GM18517 (cell line): Measurements from ENCODE around the gene IFIT3.
"Not testable (repeated sequence)": the region's sequence is repeated elsewhere in the genome, so short reads cannot be mapped to it uniquely, and the experiment has no call there.

Experiments
- ATAC-seq: cut with Tn5 transposase; IDR thresholded peaks from one replicate; pipeline ENCODE4 v1.9.1; 2021; ENCODE audit warnings: mild to moderate bottlenecking, moderate library complexity; ENCODE audit not compliant: unreplicated experiment

The IFIT3 gene

GRCh38 chr10:89304026-89304425, 23.8 kb upstream of the IFIT3 start:
- no peak for ATAC-seq

GRCh38 chr10:89304446-89304845, 23.4 kb upstream of the IFIT3 start:
- ATAC-seq: no peak

- no peak for ATAC-seq
Measured at GRCh38 chr10:89304925-89305324, 22.9 kb upstream of the IFIT3 start.

DNA sequence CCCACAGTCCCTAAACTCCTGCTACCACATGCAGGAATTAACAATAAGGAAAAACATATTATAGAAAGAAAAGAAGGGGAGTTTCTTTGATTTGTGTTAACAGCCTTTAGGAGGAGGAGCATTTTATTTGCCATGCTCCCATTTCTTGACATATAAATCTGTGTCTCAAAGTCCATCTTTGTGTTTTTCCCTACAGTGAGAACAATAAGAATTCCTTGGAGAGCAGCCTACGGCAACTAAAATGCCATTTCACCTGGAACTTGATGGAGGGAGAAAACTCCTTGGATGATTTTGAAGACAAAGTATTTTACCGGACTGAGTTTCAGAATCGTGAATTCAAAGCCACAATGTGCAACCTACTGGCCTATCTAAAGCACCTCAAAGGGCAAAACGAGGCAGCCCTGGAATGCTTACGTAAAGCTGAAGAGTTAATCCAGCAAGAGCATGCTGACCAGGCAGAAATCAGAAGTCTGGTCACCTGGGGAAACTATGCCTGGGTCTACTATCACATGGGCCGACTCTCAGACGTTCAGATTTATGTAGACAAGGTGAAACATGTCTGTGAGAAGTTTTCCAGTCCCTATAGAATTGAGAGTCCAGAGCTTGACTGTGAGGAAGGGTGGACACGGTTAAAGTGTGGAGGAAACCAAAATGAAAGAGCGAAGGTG, 21.9 kb upstream of the IFIT3 start:
- ATAC-seq: no peak

- no peak for ATAC-seq
Measured at GRCh38 chr10:89306434-89307268, 21.1 kb upstream of the IFIT3 start.

DNA sequence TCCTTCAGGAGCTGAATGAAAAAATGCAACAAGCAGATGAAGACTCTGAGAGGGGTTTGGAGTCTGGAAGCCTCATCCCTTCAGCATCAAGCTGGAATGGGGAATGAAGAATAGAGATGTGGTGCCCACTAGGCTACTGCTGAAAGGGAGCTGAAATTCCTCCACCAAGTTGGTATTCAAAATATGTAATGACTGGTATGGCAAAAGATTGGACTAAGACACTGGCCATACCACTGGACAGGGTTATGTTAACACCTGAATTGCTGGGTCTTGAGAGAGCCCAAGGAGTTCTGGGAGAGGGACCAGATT, 20.6 kb upstream of the IFIT3 start:
- no peak for ATAC-seq

DNA sequence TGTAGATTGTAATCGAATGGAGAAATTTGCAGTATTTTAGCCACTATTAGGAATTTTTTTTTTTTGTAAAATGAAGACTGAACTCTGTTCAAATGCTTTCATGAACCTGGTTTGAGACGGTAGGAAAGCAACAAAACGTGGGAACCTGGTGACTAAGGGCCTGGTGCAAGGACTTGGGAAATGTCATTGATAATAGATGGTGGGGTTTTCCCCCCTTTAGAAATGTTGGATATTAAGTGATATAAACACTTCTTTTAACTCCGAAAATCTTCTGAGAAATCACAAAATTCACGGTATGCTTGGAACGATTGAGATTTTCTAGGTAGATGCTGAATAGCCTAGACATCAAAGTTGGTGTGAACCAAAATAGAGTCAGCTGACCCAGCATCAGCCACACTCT, 19.5 kb upstream of the IFIT3 start:
- no peak for ATAC-seq

GRCh38 chr10:89308736-89309135, 19.1 kb upstream of the IFIT3 start:
- ATAC-seq: no peak

- no peak for ATAC-seq
Measured at GRCh38 chr10:89309156-89310055, 18.4 kb upstream of the IFIT3 start.

DNA sequence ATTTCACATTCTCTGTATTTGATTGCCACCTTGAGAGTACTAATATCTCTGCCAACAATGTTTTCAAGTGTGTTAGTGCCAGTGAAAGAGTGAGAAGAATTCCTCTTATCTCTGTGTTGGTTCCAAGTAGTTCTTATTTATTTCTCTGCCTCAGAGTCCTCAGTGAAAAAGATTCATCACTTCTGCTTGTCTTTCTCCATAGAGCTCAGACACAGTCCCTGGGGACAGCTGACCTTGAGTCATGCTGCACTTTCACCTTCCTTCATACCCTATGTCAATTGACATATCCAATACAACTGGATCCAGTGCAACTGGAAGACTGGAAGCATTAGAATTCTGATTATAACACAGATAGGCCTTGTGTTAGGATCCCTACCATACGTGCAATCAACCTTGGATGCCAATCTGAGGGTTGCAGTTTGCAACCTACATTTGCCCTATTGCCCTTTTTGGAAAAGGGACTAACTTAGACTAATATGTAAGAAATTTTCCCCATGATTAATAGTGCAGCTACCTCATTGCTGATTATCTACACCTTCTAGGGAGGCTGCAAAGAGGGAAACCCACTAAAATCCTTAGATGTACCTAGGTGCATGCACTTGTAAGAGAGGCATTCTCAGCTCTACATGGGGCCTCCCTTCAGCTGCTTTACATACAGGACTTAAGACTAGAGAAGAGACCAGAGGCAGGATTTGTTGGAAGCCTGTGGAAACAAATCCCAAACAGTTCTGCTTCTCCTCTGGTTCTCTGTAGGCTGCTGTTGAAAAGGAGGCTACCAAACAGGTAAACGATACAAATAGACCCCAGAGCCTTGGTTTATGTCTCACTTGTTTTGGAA, 17.5 kb upstream of the IFIT3 start:
- no peak for ATAC-seq

- no peak for ATAC-seq
Measured at GRCh38 chr10:89312973-89313372, 14.8 kb upstream of the IFIT3 start.

GRCh38 chr10:89314676-89315075, 13.1 kb upstream of the IFIT3 start:
- no peak for ATAC-seq

DNA sequence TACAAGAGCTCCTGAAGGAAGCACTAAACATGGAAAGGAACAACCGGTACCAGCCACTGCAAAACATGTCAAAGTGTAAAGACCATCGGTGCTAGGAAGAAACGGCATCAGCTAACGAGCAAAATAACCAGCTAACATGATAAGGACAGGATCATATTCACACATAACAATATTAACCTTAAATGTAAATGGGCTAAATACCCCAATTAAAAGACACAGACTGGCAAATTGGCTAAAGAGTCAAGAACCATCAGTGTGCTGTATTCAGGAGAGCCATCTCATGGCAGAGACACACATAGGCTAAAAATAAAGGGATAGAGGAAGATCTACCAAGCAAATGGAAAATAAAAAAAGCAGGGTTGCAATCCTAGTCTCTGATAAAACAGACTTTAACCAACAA, 9.8 kb upstream of the IFIT3 start:
- ATAC-seq: not testable (repeated sequence)

DNA sequence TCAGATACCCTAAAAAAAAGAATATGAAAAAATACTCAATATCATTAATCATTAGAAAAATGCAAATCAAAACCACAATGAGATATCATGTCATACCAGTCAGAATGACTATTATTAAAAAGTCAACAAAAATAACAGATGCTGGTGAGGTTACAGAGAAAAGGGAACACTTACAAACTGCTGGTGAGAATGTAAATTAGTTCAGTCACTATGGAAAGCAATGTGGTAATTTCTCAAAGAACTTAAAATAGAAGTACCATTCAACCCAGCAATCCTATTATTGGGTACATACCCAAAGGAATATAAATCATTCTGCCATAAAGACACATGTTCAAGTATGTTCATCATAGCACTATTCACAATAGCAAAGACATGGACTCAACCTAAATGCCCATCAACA, 2.7 kb upstream of the IFIT3 start:
- ATAC-seq: not testable (repeated sequence)

DNA sequence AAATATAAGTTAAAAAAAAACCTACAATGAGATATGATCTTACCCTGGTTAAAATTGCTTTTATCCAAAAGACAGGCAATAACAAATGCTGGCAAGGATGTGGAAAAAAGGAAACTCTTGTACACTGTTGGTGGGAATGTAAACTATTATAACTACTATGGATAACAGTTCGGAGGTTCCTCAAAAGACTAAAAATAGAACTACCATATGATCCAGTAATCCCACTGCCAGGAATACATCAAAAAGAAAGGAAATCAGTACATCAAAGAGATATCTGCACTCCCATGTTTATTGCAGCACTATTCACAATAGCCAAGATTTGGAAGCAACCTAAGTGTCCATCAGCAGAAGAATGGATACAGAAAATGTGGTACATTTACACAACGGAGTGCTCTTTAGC, 1.9 kb upstream of the IFIT3 start:
- not testable (repeated sequence) for ATAC-seq

DNA sequence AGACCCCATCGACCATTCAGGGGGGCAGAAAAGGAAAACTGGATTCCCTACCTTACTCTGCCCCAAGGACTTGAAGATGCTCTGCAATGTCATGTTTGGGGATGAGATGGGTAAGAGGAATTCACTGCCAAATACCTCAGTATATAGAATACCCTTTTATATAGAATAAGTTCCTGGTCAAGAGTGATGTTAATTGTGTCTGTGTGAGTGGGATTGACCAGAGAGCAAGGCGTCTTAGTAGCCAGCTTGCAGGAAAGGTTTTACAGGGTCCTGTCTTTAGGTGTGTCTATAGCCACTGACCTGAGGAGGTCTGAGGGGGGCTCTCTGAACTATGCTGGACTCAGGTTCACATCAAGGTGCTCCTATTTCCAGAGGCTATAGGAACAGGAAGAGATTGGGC, 1.4 kb downstream of the IFIT3 start:
- no peak for ATAC-seq

GRCh38 chr10:89330014-89330413, 2.2 kb downstream of the IFIT3 start:
- not testable (repeated sequence) for ATAC-seq

DNA sequence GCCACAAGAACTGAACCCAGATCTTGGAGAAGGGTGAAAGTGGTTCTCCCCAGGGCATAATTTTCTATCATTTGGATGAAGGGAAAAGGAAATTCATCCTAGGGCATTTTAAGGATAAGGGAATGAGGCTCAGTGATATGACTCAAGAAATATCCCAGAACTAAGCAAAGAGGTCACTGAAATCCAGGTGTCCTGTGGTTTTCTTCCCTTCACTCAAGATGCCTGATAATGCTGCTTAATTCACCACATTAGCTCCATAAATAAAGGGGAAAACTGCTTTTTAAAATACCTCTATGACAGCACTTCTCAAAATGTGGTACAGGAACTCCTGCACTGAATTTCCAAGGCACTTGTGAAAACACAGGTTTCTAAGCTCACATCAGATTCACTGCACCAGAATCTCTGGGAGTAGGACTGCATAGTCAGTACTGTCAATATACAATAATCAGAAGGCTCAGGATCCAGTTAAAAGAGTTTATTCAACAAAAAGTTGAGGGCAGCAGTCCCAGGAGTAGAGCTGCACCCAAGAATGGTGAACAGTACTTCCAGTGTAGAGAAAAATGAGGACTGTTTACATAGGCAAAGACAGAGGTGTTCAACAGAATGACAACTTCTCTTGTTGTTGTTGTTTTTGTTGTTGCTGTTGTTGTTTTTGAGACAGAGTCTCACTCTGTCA, 2.9 kb downstream of the IFIT3 start:
- ATAC-seq: no peak

DNA sequence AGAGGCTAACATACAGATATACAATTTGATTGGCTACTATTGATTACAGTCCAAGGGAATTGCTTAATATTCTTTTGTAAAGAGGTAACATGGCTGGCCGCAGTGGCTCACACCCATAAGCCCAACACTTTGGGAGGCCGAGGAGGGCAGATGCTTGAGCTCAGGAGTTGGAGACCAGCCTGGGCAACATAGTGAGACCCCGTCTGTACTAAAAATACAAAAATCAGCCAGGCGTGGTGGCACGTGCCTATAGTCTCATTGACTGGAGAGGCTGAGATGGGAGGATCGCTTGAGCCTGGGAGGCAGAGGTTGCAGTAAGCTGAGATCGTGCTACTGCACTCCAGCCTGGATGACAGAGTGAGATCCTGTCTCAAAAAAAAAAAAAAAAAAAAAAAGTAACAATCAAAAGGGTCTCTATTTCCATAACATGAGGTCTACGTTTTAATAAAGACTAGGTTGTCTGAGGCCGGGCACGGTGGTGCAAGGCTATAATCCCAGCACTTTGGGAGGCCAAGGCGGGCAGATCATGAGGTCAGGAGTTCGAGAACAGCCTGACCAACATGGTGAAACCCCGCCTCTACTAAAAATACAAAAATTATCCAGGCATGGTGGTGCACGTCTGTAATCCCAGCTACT, 3.8 kb downstream of the IFIT3 start:
- not testable (repeated sequence) for ATAC-seq
